Measurements from ENCODE around the gene AMD1. TPM values are rescaled to one million over a fixed set of nuclear protein-coding genes. Genes with fewer than 3 reads are reported as not detected.

AMD1 gene
- total and polyA plus RNA-seq, 3 donors from 2014 or later, result 47.9 to 109 (median 85.6) TPM

DNA sequence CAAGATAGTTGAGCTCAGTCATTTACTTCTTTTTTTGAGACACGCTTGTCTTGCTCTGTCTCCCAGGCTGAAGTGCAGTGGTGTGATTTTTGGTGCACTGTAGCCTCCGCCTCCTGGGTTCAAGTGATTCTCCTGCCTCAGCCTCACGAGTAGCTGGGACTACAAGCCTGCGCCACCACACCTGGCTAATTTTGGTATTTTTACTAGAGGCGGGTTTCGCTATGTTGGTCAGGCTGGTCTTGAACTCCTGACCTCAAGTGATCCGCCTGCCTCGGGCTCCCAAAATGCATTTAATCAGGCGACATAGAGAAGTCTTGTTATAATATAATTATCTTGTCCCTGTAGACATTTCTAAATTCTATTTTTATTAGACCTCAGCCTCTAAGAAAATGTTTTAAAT lies 6.1 kb downstream of the AMD1 start:
- 74 to 75% methylated on average over 9 of the region's 9 CpGs for WGBS, 2 donors
- no peak overlapping the region for H3K4me3 ChIP-seq
- H3K9me3 ChIP-seq, result no peaks in the 10 kb centered on the region
- H3K4me1 ChIP-seq, result peaks cover 69% of the 10 kb centered on the region
- no peaks in the 10 kb centered on the region for H3K36me3 ChIP-seq (ENCODE audit: low read depth, missing control alignments)
- DNase-seq, result no peak
- TF ChIP-seq POLR2A (IDR thresholded peaks at IDR 0.05), result no peak
- TF ChIP-seq, protein P1, sequence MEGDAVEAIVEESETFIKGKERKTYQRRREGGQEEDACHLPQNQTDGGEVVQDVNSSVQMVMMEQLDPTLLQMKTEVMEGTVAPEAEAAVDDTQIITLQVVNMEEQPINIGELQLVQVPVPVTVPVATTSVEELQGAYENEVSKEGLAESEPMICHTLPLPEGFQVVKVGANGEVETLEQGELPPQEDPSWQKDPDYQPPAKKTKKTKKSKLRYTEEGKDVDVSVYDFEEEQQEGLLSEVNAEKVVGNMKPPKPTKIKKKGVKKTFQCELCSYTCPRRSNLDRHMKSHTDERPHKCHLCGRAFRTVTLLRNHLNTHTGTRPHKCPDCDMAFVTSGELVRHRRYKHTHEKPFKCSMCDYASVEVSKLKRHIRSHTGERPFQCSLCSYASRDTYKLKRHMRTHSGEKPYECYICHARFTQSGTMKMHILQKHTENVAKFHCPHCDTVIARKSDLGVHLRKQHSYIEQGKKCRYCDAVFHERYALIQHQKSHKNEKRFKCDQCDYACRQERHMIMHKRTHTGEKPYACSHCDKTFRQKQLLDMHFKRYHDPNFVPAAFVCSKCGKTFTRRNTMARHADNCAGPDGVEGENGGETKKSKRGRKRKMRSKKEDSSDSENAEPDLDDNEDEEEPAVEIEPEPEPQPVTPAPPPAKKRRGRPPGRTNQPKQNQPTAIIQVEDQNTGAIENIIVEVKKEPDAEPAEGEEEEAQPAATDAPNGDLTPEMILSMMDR (IDR thresholded peaks at IDR 0.05), result no peak
- no peaks in the 10 kb centered on the region for H3K27me3 ChIP-seq
- peak overlapping the region; percentile 16 to 28 for H3K27ac ChIP-seq
- intact Hi-C loops (cut with DNase I; ENCODE audit: low total_unique reads), result no loop called here

DNA sequence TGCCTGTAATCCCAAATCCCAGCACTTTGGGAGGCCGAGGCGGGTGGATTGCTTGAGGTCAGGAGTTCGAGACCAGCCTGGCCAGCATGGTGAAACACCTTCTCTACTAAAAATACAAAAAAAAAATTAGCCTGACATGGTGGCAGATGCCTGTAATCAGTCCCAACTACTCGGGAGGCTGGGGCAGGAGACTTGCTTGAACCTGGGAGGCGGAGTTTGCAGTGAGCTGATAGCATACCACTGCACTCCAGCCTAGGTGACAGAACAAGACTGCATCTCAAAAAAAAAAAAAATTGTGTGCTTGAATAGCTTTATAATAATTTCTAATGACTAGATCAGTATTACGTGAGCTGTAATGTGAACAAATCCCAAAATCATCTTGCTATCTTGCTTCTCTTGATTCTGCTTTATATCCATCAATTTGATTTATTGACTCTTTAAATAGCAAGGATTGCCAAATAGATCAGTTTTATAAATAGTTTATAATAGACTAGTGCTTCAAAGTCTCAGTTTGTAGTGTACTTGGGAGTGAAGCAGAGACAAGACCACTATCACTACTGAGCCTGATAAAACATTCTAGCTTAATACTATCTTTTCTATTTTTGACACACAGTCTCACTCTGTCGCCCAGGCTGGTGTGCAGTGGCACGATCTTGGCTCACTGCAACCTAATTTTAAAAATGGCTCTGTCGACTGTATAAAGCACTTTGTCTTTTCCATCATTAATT lies 7.1 kb downstream of the AMD1 start:
- peak overlapping the region; percentile 16 to 28 for H3K27ac ChIP-seq
- H3K4me1 ChIP-seq, result peaks cover 69% of the 10 kb centered on the region
- DNase-seq, result no peak
- intact Hi-C loops (cut with DNase I; ENCODE audit: low total_unique reads), result no loop called here
- 67 to 68% methylated on average over 9 of the region's 9 CpGs for WGBS, 2 donors
- H3K36me3 ChIP-seq (ENCODE audit: low read depth, missing control alignments), result no peaks in the 10 kb centered on the region
- no peak overlapping the region for H3K4me3 ChIP-seq
- TF ChIP-seq, protein P1 (IDR thresholded peaks at IDR 0.05), result no peak
- TF ChIP-seq POLR2A (IDR thresholded peaks at IDR 0.05), result no peak
- H3K27me3 ChIP-seq, result no peaks in the 10 kb centered on the region
- no peaks in the 10 kb centered on the region for H3K9me3 ChIP-seq

DNA sequence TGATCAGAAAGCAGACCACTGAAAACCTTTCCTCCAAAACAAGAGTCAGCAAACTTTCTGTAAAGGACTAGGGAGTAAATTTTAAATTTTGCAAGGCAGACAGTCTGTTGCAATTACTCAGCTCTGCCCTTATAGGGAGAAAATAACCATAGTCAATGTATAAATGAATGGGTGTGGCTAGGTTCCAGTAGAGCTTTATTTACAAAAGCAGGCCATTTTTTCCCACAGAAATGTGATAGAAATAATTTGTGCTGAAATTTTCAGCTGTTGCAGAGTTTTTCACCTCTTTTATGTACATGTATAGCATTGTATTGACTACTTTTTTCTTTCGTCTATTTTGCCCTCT lies 7.7 kb downstream of the AMD1 start:
- Histone ChIP-seq H3K4me1 (peaks cover 64% of the 10 kb centered on the region), H3K27ac (no peak overlapping the region), H3K9me3 (no peaks in the 10 kb centered on the region), H3K27me3 (no peaks in the 10 kb centered on the region), H3K4me3 (no peak overlapping the region), H3K36me3 (ENCODE audit: low read depth, missing control alignments) (no peaks in the 10 kb centered on the region)
- WGBS, 2 donors, result 68 to 70% methylated on average over 1 of the region's 1 CpG
- intact Hi-C loops (cut with DNase I; ENCODE audit: low total_unique reads), result no loop called here
- no peak for TF ChIP-seq POLR2A (IDR thresholded peaks at IDR 0.05)
- TF ChIP-seq, protein P1 (IDR thresholded peaks at IDR 0.05), result no peak
- no peak for DNase-seq

DNA sequence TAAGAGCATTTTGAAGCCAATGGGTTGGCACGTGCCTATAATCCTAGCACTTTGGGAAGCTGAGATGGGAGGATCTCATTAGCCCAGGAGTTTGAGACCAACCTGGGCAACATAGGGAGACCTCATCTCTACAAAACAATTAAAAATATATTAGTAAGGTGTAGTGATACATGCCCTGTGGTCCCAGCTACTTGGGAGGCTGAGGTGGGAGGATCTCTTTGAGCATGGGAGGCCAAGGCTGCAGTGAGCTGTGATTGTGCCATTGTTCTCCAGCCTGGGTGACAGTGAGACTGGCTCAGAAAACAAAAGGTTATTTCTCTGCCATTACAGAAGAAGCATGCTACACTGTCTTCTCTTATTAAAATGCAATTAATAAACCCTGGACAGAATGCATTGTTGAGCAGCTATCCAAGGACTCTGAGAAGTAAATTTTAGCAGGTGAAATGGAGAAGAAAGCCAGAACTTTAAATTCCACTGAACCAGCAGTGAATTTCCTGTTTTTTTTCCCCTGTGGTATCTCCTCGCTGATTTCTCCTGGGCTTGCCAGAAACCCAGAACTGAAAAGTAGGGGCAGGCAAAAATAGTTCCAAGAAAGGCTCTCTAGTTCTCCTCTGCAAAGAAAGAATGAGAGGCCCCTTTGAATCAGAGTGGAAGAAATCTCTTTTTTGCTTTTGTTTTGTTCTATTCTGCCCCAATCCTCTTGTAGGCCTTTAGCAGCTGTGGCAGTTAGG lies 8.4 kb downstream of the AMD1 start:
- Histone ChIP-seq H3K4me3 (no peak overlapping the region), H3K4me1 (peaks cover 57% of the 10 kb centered on the region), H3K27ac (no peak overlapping the region), H3K36me3 (ENCODE audit: low read depth, missing control alignments) (no peaks in the 10 kb centered on the region), H3K9me3 (no peaks in the 10 kb centered on the region), H3K27me3 (no peaks in the 10 kb centered on the region)
- no peak for TF ChIP-seq POLR2A (IDR thresholded peaks at IDR 0.05)
- TF ChIP-seq, protein P1 (IDR thresholded peaks at IDR 0.05), result no peak
- intact Hi-C loops (cut with DNase I; ENCODE audit: low total_unique reads), result no loop called here
- no peak for DNase-seq
- 41 to 58% methylated on average over 2 of the region's 2 CpGs for WGBS, 2 donors

Measured in testis (tissue), 3 donors.